Measurements from ENCODE around the gene VASP.

VASP gene

DNA sequence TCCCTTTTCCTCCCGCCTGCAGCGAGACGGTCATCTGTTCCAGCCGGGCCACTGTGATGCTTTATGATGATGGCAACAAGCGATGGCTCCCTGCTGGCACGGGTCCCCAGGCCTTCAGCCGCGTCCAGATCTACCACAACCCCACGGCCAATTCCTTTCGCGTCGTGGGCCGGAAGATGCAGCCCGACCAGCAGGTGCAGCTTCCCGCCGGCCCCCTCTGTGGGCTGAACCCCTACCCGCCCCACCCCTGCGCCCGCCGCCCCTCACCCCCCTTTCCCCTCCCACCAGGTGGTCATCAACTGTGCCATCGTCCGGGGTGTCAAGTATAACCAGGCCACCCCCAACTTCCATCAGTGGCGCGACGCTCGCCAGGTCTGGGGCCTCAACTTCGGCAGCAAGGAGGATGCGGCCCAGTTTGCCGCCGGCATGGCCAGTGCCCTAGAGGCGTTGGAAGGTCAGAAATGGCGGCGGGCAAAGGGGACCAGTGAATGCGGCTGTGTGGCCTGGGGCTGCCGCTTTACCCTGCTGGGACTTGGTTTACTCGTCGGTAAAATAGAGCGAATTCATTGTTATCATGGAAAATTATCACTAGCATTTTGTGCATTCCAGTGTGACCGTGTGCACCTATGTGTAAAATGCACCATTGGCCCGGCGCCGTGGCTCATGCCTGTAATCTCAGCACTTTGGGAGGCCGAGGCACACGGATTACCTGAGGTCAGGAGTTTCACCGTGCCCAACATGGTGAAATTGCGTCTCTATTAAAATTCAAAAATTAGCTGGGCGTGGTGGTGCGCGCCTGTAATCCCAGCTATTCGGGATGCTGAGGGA is 10.6 kb downstream of the VASP start:
- TF ChIP-seq PATZ1 (CRISPR knock-in tag; IDR thresholded peaks at IDR 0.05; ENCODE audit: borderline replicate concordance) (no peak), ZFP30 (CRISPR knock-in tag; IDR thresholded peaks at IDR 0.05) (no peak), OSR1 (CRISPR knock-in tag; IDR thresholded peaks at IDR 0.05) (no peak), GLIS3 (CRISPR knock-in tag; IDR thresholded peaks at IDR 0.05) (no peak), CREB5 (CRISPR knock-in tag; IDR thresholded peaks at IDR 0.05; ENCODE audit: low read depth) (no peak), ARNTL (CRISPR knock-in tag; IDR thresholded peaks at IDR 0.05; ENCODE audit: borderline replicate concordance, low read depth) (no peak), TOX (CRISPR knock-in tag; IDR thresholded peaks at IDR 0.05; ENCODE audit: borderline replicate concordance) (no peak), ISL1 (CRISPR knock-in tag; IDR thresholded peaks at IDR 0.05) (no peak), BACH2 (CRISPR knock-in tag; IDR thresholded peaks at IDR 0.05; ENCODE audit: borderline replicate concordance) (no peak)
- ATAC-seq, result no peak

DNA sequence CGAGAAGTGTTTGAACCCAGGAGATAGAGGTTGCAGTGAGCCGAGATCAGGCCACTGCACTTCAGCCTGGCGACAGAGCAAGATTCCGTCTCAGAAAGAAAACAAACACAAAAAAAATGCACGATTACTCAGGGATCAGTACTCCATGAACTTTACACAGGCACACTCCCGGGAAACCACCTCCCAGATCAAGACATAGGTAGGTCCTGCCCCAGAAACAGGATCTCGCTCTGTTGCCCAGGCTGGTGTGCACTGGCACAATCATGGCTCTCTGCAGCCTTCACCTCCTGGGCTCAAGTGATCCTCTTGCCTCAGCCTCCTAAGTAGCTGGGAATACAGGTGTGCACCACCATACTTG is 11.2 kb downstream of the VASP start:
- ATAC-seq, result no peak
- TF ChIP-seq GLIS3 (CRISPR knock-in tag; IDR thresholded peaks at IDR 0.05) (no peak), ZNF70 (CRISPR knock-in tag; IDR thresholded peaks at IDR 0.05) (no peak), BACH2 (CRISPR knock-in tag; IDR thresholded peaks at IDR 0.05; ENCODE audit: borderline replicate concordance) (no peak), POU6F1 (CRISPR knock-in tag; IDR thresholded peaks at IDR 0.05; ENCODE audit: borderline replicate concordance, low read depth) (no peak), CREB5 (CRISPR knock-in tag; IDR thresholded peaks at IDR 0.05; ENCODE audit: low read depth) (no peak), ARNTL (CRISPR knock-in tag; IDR thresholded peaks at IDR 0.05; ENCODE audit: borderline replicate concordance, low read depth) (no peak), PPARA (CRISPR knock-in tag; IDR thresholded peaks at IDR 0.05; ENCODE audit: borderline replicate concordance) (no peak), ZNF8 (CRISPR knock-in tag; IDR thresholded peaks at IDR 0.05) (no peak), PATZ1 (CRISPR knock-in tag; IDR thresholded peaks at IDR 0.05; ENCODE audit: borderline replicate concordance) (no peak), ZFP3 (CRISPR knock-in tag; IDR thresholded peaks at IDR 0.05) (no peak), CSDC2 (CRISPR knock-in tag; IDR thresholded peaks at IDR 0.05) (no peak), ZFP30 (CRISPR knock-in tag; IDR thresholded peaks at IDR 0.05) (no peak), SNAI2 (CRISPR knock-in tag; IDR thresholded peaks at IDR 0.05) (no peak), ZNF565 (CRISPR knock-in tag; conservative IDR thresholded peaks at IDR 0.05; ENCODE audit: low read depth) (no peak), OSR1 (CRISPR knock-in tag; IDR thresholded peaks at IDR 0.05) (no peak), TOX (CRISPR knock-in tag; IDR thresholded peaks at IDR 0.05; ENCODE audit: borderline replicate concordance) (no peak), ESRRG (CRISPR knock-in tag; IDR thresholded peaks at IDR 0.05) (no peak), ZC3H10 (CRISPR knock-in tag; IDR thresholded peaks at IDR 0.05) (no peak), CSRNP3 (CRISPR knock-in tag; IDR thresholded peaks at IDR 0.05) (no peak), ISL1 (CRISPR knock-in tag; IDR thresholded peaks at IDR 0.05) (no peak)

Measured in SK-N-SH treated with all-trans-retinoic acid at 6 μM for 48 hours (cell line).